GM19099 (cell line): ENCODE data around the gene CELA2B.
A peak's percentile ranks its signal among the peaks of the same experiment; 100 is the strongest.

ENCODE experiments used
- POLR2A ChIP-seq: IDR thresholded peaks from 3 replicates; pipeline ENCODE4 v1.6.1; 2011; ENCODE audit warnings: low read depth; ENCODE audit not compliant: insufficient read length; ENCODE audit errors: extremely low read depth

The CELA2B gene

DNA sequence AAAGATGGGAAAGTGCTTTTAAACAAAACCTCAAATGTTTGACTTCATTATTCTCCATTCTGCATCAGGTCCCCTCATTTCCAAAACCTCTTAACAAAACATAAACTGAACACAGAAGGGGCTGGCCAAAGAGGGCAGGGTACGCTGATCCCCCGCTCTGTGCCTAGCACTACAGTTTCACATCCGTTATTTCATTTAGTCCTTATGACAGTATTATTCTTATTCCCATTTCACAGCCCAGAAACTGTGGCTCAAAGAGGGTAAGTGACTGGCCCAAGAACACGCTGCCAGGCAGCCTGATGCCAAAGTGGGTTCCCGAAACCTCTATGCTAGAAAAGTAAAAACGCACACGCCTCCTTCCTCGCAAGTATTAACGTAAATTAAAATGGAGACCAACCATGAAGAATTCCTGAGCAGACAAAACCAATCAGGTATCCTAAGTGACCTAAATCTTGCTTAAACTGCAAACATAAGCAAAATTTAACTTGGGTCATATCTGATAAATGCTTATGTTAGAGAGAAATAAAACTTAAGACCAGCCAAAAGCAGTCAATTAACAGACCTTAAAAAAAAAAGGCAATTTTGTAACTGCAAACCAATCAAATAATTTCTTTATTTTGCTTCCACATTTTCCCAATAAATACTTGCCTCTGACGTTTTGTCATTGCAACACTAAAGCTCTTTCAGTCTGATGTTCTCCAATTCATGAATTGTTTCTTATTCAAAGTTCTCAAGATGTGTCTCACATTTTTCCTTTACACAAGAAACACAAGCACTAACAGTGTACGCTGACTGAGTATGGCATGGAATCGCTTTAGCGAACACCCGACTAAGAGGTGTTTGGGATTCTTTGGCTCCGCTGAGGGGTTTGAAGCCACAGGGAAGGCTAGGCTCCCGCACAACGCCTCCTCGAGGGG, 47.5 kb downstream of the CELA2B start:
- TF ChIP-seq POLR2A = no peak

DNA sequence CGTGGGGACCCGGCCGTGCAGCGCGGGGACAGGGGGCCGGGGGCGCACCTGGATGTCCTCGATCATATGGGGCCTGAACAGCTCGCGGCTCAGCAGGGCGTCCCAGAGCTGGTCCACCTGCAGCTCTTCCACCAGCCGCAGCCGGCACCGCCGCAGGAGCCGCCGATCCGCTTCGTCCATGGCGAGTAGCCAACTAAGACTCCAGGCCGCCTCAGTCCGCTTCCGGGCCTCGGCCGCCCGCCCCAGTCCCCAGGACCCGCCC, 48.0 kb downstream of the CELA2B start, which contains the start of gene CASP9:
Gene CASP9, minus strand, starts transcription at position 195 of the 262 bp plus-strand sequence. Its CDS starts 15 bp downstream, at position 180.
- TF ChIP-seq POLR2A = peak; percentile 82

DNA sequence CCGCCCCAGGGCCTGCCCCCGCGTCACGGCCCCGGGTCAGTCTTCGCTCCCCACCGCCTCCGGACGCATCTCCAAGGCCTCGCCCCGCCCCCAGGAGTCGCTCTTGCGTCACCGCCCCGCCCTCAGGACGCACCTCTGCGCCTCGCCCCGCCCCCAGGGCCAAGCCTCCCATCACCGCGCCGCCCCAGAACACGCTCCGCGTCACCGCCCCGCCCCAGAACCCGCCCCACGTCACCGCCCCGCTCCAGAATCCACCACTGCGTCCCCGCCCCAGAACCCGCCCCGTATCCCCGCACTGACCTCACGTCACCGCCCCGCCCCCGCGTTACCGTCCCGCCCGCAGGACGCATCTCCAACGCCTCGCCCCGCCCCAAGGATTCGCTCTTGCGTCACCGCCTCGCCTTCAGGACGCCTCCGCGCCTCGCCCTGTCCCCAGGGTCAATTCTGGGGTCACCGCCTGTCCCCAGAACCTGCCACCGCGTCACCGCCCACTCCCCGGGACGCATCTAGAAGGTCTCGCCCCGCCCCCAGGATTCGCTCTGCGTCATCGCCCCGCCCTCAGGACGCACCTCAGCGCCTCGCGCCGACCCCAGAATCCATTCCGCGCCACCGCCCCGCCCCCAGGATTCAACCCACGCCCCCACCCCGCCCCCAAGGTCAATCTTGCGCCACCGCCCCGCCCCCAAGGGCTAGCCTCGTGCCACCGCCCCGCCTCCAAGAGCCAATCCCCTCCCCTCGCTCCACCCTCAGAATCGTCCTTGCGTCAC, 48.6 kb downstream of the CELA2B start:
- no peak for TF ChIP-seq POLR2A

DNA sequence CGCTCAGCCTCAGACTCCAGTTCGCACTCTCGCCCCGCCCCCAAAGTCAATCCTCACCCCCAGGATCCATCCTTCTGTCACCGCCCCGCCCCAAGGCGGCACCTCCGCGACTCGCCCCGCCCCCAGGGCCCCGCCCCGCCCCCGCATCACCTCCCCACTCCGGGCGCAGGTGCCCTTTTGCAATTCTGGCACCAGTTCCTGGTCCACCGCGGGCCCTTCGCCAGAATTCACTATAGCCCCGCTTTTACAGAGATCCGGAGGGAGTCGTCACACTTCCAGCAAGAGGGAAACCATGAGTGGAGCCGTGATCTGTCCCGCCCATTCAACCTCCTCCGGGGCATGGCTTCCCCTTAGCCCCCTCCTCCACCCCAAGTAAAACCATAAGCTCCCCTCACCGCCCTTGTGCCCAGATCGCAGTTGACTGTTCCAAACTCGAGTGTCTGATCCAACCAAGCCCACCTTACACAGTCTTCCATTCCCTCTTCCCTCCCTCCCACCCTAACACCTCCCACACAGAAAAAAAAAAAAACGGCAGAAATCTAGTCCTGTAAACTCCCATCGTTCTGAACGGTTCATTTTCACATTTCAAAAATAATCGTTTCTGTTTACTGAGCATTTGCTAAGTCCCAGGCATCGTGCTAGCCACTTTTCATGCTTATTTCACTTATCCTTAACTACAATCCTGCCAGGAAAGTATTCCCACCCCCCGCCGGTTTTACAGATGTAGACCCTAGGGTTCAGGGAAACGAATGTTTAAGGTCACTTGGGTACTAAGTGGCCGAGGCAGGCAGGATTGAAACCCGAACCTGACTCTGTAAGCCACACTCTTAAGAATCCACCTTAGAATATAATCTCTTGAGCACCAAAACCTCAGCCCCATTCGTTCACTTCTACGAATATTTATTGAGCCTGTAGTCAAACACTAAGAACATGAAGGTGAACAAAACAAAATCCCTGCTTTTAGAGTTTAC, 49.4 kb downstream of the CELA2B start:
- TF ChIP-seq POLR2A = peak; percentile 46

DNA sequence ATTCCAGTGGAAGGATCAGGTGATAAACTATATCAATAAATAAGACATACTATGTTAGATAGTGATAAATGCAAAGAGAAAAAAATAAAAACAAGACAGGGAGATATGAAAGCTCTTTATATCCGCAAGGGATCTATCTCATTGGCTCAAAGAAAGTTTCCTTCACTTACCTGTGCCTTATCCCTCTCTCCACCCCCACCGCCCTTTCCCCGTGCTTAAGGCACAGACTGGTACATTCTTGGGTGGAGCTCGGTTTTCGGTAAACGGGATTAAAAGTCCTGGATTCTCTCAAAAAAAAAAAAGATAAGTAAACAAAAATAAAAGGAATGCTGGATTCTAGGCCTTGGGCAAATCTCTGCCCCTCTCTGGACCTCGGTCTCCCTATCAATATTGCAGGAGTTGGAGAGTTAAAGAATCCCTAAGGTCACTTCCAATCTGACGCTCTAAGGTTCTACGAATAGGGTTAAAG, 50.2 kb downstream of the CELA2B start:
- no peak for TF ChIP-seq POLR2A

DNA sequence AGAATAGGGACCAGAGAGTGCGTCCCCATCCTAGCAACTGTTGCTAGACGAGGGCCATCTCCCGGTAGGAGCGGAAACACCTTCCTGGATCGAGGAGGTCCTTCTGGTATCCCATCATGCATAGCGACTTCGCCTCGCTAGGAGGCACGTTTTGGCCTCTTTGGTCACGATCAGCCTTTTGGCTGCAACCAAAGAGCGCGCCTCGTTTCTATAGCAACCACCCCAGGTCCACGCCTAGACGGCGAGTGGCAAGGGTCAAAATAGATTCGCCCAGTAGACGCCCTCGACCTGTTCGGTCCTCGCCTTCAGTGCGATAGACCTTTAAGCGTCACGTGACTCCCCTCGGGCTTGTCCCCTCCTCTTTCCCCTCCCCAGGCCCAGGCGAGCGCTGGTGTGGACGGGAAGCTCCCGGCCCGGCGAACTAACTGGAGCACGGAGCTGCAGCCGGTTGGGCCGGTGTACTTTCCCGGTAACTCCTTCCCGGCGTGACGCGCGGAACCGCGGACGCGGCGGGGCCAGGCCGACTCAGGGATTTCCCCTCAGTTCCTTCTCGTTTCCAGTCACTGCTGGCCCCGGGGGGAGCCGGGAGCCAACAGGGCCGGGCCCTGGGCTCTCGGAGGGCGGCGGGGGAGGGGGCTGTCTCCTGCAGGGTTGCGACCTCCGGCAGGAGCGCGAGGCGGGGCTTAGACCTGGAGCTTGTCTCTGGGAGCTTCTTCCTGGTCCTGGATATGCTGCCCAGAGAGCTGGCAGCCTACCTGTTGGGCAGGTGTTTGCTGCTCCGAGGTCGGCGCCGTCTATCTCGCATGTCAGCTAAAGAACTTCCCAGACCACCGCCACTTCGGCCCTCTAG, 50.8 kb downstream of the CELA2B start, which contains the start of gene DNAJC16:
Gene DNAJC16, plus strand, starts transcription at position 359 of the 850 bp plus-strand sequence. CDS start 2,258 bp downstream, outside the sequence.
- TF ChIP-seq POLR2A = peak; percentile 71

DNA sequence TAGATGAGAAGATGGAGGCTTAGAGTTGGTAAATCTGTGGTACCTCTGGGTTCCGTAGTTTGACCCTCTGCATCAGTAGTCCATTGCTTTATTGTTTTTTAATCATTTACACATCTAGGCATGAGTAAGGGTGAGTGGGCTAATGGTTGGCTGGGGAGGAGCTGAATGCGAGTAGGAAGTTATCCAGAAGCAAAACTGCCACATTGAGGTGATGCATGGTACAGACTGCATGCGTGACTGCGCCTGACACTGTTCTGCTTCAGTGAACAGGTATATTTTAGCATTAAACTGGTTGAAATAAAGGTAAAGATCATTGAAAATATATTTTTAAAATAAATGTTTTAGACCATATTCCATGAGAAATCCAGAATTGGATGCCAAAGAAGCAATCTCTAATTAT, 55.1 kb downstream of the CELA2B start:
- TF ChIP-seq POLR2A = no peak

DNA sequence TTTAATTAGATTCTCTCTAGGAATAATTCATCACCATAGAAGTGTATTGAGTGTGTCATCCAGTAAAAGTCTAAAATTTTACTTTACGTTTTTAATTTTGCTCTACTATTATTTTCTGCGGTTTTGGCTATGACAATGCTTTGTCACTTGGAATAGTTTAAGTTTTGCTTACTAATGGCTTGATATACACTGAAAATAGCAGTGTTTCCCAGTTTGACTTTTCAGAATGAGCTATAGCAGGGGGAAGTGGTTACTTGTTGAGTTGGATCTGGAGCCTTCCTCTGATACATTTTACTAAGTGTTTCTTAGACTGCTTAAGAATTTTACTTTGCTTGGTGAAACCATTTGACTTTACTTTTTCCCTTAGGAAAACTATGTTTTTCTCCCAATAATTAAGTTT, 55.8 kb downstream of the CELA2B start:
- no peak for TF ChIP-seq POLR2A

DNA sequence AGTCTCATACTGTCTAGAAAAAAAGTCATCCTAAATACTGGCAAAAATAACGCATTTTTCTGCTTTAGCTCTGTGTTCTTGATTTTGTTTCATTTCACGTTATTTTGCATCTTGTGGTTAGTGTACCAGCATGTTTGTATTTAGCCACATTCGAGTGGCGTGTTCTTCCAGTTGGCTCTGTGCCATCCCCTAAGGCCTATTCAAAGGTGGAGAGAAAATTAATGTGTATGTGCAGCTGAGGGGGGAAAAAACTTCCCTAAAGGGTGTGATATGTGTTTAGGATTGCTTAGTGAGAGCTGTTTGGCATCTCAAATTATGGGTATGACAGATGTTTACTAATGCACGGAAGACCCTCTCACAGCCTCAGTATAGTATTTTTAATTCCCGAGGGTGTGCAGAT, 62.9 kb downstream of the CELA2B start:
- TF ChIP-seq POLR2A = no peak

DNA sequence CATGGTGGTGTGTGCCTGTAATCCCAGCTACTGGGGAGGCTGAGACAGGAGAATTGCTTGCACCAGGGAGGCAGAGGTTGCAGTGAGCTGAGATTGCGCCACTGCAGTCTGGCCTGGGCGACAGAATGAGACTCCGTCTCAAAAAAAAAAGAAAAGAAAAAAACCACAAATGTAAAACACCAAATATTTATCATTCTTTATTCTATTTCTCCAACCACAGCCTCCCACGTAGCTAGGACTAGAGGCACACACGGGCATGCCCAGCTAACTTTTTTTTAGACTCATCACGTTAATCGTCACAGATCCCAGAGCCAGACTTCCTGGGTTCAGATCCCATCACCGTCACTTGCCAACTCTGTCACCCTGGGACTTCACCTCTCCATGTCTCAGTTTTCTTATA, 64.3 kb downstream of the CELA2B start:
- TF ChIP-seq POLR2A = no peak
